Lower lobe of right lung (tissue), 2 donors: ENCODE results near the gene RALBP1. TPM values are rescaled to one million over a fixed set of nuclear protein-coding genes. Genes with fewer than 3 reads are reported as not detected.

Source experiments
- ATAC-seq, 2 donors: fragments of 200-7000 bp; cut with Tn5 transposase; one replicate each; pipeline ENCODE4 v1.9.1; 2020 to 2022; ENCODE audit warnings: mild to moderate bottlenecking in 2 of 2, moderate library complexity in 2 of 2
- DNase-seq: peaks from one replicate; pipeline ENCODE4 v3.0.0-alpha.2; 2020
- H3K27ac ChIP-seq: fragments of 200-600 bp; one replicate; pipeline ENCODE4 v1.8.0; 2022
- H3K27me3 ChIP-seq: fragments of 200-600 bp; one replicate; pipeline ENCODE4 v1.8.0; 2022; ENCODE audit warnings: low read depth
- H3K36me3 ChIP-seq: fragments of 200-600 bp; one replicate; pipeline ENCODE4 v1.8.0; 2022; ENCODE audit warnings: mild to moderate bottlenecking
- H3K4me1 ChIP-seq: fragments of 200-600 bp; one replicate; pipeline ENCODE4 v1.8.0; 2022
- H3K4me3 ChIP-seq: fragments of 200-600 bp; one replicate; pipeline ENCODE4 v1.8.0; 2022; ENCODE audit warnings: mild to moderate bottlenecking
- H3K9me3 ChIP-seq: fragments of 200-600 bp; one replicate; pipeline ENCODE4 v1.8.0; 2022
- CTCF ChIP-seq: fragments of 200-600 bp; IDR thresholded peaks from one replicate; pipeline ENCODE4 v1.8.0; 2022; ENCODE audit warnings: antibody characterized with exemption, mild to moderate bottlenecking
- intact Hi-C: fragments of 100-400 bp; cut with DNase I; formaldehyde crosslinking; loops from one replicate; pipeline ENCODE4 v1.11.0; 2022
- total RNA-seq: library from RNA; stranded (reverse); fragmentation: NEBNext Ultra II Directional; extraction: Animal tissue kit (Norgen Biotek cat#: 25700); gene quantifications from one replicate; pipeline ENCODE4 v1.2.1, GENCODE V29; 2021
- donor health status: DM: no; HTN: yes; CAD: no; lungs with severe emphysema.

The RALBP1 gene
- total RNA-seq, 1 donor from 2014 or later: 58.1 TPM

- ATAC-seq (no peak), DNase-seq (no peak)
- no peak overlapping the region for H3K4me3 ChIP-seq
- H3K4me1 ChIP-seq: peaks cover 21% of the 10 kb centered on the region
- H3K9me3 ChIP-seq: no peaks in the 10 kb centered on the region
- no peak for TF ChIP-seq CTCF
- intact Hi-C loops: no loop called here
- H3K36me3 ChIP-seq: peaks cover 70% of the 10 kb centered on the region
- no peaks in the 10 kb centered on the region for H3K27me3 ChIP-seq
- H3K27ac ChIP-seq: no peak overlapping the region
Observed at GRCh38 chr18:9563331-9563730, 88.0 kb downstream of the RALBP1 start.

GRCh38 chr18:9565407-9565806 lies 90.1 kb downstream of the RALBP1 start:
- H3K27ac ChIP-seq: no peak overlapping the region
- peaks cover 21% of the 10 kb centered on the region for H3K4me1 ChIP-seq
- intact Hi-C loops: no loop called here
- H3K9me3 ChIP-seq: no peaks in the 10 kb centered on the region
- H3K27me3 ChIP-seq: no peaks in the 10 kb centered on the region
- TF ChIP-seq CTCF: no peak
- ATAC-seq: no peak
- peaks cover 70% of the 10 kb centered on the region for H3K36me3 ChIP-seq
- no peak for DNase-seq
- H3K4me3 ChIP-seq: no peak overlapping the region

- DNase-seq (no peak), ATAC-seq (no peak)
- no peak overlapping the region for H3K4me3 ChIP-seq
- no peak for TF ChIP-seq CTCF
- peaks cover 67% of the 10 kb centered on the region for H3K36me3 ChIP-seq
- peaks cover 13% of the 10 kb centered on the region for H3K4me1 ChIP-seq
- no peaks in the 10 kb centered on the region for H3K27me3 ChIP-seq
- H3K27ac ChIP-seq: no peak overlapping the region
- intact Hi-C loops: no loop called here
- no peaks in the 10 kb centered on the region for H3K9me3 ChIP-seq
Observed at GRCh38 chr18:9568186-9568585, 92.9 kb downstream of the RALBP1 start.

GRCh38 chr18:9569178-9569577 lies 93.9 kb downstream of the RALBP1 start:
- DNase-seq (no peak), ATAC-seq (no peak)
- Histone ChIP-seq H3K36me3 (peaks cover 70% of the 10 kb centered on the region), H3K9me3 (no peaks in the 10 kb centered on the region), H3K4me1 (peaks cover 7% of the 10 kb centered on the region), H3K27me3 (no peaks in the 10 kb centered on the region), H3K4me3 (no peak overlapping the region), H3K27ac (no peak overlapping the region)
- no peak for TF ChIP-seq CTCF
- intact Hi-C loops: no loop called here

- no peak for TF ChIP-seq CTCF
- Histone ChIP-seq H3K9me3 (no peaks in the 10 kb centered on the region), H3K27me3 (no peaks in the 10 kb centered on the region), H3K4me1 (peaks cover 6% of the 10 kb centered on the region), H3K4me3 (no peak overlapping the region), H3K36me3 (peaks cover 79% of the 10 kb centered on the region), H3K27ac (no peak overlapping the region)
- DNase-seq: no peak
- no peak for ATAC-seq
- intact Hi-C loops: no loop called here
Observed at GRCh38 chr18:9570255-9570654, 94.9 kb downstream of the RALBP1 start.

GRCh38 chr18:9571546-9571945 lies 96.2 kb downstream of the RALBP1 start:
- intact Hi-C loops: no loop called here
- no peak for ATAC-seq
- Histone ChIP-seq H3K9me3 (no peaks in the 10 kb centered on the region), H3K27me3 (no peaks in the 10 kb centered on the region), H3K36me3 (peaks cover 85% of the 10 kb centered on the region), H3K4me3 (no peak overlapping the region), H3K4me1 (peaks cover 6% of the 10 kb centered on the region), H3K27ac (no peak overlapping the region)
- DNase-seq: no peak
- TF ChIP-seq CTCF: no peak
